AG04449 (cell line): ENCODE measurements around the gene ASCC3.

Experiments used
- CTCF ChIA-PET: fragments of 350-600 bp; formaldehyde crosslinking; extraction: SDS; loops from one replicate; lab custom pipeline; 2021; ENCODE audit warnings: antibody characterized with exemption; lab: Yijun Ruan, JAX
- POLR2A ChIA-PET: fragments of 400-600, 350-600 bp; formaldehyde crosslinking; extraction: SDS; loops from one replicate; lab custom pipeline; 2020; ENCODE audit warnings: antibody characterized with exemption, inconsistent platforms; lab: Yijun Ruan, JAX
- DNase-seq: peaks from one replicate; pipeline ENCODE4 v3.0.0-alpha.2; 2010; ENCODE audit warnings: low read depth, low spot score
- H3K4me3 ChIP-seq: 2 replicates; pipeline ENCODE4 v1.5.1; 2011; ENCODE audit warnings: low read depth, mild to moderate bottlenecking, control low read depth, low read length
- CTCF ChIP-seq: IDR thresholded peaks from one replicate; pipeline ENCODE4 v1.5.1; 2011; ENCODE audit warnings: mild to moderate bottlenecking, moderate library complexity, low read length, control low read depth, inconsistent platforms; ENCODE audit not compliant: insufficient read depth; ENCODE audit errors: missing control alignments

ASCC3 gene

DNA sequence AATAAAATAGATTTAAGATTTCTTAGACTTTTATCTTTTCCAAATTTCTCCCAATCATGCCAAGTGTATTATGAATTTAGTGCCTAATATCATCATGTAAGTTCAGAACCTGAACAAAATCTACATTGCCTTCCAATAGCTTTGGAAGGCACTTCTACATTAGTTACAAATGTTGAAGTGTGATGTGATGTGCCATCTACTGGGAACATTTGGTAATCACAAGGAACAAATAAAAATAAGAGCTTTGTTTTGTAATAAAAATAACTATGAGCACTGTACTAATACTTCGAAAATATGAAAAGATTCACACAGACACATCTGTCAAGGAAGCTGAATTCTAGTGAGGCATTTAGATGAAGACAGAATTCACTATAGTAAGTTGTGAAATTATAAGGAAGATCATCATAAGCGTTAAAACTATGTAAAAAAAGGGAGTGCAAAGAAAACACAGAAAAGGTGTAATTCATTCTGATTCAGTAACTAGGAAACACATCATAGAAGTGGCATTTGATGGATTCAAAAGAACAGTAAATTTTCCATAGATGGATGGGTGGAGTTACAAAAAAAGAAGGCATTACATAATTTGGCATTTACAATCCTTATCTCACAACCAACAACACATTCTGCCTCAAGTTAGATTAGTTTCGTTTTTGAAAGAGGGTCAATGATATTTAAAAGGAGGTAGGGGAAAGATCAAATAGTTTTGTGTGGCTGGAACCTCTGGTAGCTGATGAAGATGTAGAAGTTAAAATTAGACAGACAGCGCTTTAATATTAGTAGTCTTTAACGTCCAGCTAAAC, 161.0 kb downstream of the ASCC3 start:
- no peak overlapping the region for H3K4me3 ChIP-seq
- peak; percentile 26 for TF ChIP-seq CTCF
- DNase-seq: no peak
- POLR2A ChIA-PET: no interaction called here
- CTCF ChIA-PET: interaction anchor here (0.7 to 2.7 kb wide), 17 partner anchors 9 to 852 kb away, joined by 3 to 18 read pairs (median 4); no protein-coding TSS in a partner anchor

DNA sequence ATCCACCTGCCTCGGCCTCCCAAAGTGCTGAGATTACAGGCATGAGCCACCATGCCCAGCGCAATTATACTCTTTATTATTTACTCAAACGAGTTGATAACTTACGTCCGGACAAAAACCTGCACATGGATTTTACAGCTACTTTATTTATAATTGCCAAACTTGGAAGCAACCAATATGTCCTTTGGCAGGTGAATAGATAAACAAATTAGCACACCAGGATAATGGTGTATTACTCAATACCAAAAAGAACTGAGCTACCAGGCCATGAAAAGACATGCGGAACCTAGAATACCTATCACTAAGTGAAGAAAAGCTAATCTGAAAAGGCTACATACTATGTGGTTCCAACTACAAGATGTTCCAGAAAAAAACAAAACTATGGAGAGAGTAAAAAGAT, 168.1 kb downstream of the ASCC3 start:
- CTCF ChIA-PET: interaction anchor here (1.1 to 1.4 kb wide), 2 partner anchors 32 to 49 kb away, joined by 4 to 5 read pairs; no protein-coding TSS in a partner anchor
- H3K4me3 ChIP-seq: no peak overlapping the region
- no peak for DNase-seq
- POLR2A ChIA-PET: no interaction called here
- no peak for TF ChIP-seq CTCF

DNA sequence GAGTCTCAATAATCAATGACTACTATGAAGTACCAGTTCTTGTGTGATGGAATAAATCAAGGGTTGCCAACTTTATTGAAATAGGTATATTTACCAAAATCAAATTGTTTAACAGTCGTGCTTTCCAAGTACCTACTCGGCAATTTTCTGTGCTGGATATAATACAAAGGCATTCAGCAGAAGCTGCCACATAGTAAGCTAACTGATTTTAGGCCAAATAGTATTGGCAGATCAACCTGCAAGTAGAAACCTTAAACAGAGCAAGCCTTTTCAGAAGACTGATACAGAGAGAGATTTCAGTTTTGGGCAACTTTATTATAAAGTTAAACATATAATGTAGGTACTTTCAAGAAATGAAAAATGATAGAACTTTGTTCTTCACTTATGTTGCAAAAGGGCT, 174.6 kb downstream of the ASCC3 start:
- TF ChIP-seq CTCF: no peak
- ChIA-PET POLR2A (no interaction called here), CTCF (interaction anchor here (1.4 kb wide), 1 partner anchor 13 kb away, joined by 3 read pairs; no protein-coding TSS in a partner anchor)
- DNase-seq: no peak
- no peak overlapping the region for H3K4me3 ChIP-seq

- ChIA-PET POLR2A (no interaction called here), CTCF (interaction anchor here (1.1 kb wide), 1 partner anchor 15 kb away, joined by 4 read pairs; no protein-coding TSS in a partner anchor)
- no peak for TF ChIP-seq CTCF
- no peak for DNase-seq
- H3K4me3 ChIP-seq: no peak overlapping the region
Observed at GRCh38 chr6:100704961-100705360, 176.2 kb downstream of the ASCC3 start.

DNA sequence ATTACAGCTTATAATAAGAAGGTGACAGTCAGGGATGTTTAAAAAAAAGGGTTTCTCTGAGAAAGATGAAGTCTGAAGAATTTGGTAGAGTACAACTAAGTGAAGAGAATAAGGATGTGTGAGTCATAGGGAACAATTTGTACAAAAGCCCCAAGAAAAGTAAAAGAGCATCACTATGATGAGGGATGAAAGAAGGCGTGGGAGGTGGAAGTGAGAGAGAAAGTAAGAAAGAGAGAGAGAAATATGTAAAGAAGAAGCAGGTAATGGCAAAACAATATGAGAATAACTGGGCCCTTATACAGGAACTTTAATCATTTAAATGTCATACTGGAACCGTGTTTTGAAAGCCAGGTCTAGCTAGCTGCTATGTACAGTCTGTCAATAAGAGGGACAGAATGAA, 179.4 kb downstream of the ASCC3 start:
- no peak overlapping the region for H3K4me3 ChIP-seq
- ChIA-PET CTCF (interaction anchor here (1.3 kb wide), 1 partner anchor 18 kb away, joined by 4 read pairs; no protein-coding TSS in a partner anchor), POLR2A (no interaction called here)
- TF ChIP-seq CTCF: no peak
- no peak for DNase-seq

DNA sequence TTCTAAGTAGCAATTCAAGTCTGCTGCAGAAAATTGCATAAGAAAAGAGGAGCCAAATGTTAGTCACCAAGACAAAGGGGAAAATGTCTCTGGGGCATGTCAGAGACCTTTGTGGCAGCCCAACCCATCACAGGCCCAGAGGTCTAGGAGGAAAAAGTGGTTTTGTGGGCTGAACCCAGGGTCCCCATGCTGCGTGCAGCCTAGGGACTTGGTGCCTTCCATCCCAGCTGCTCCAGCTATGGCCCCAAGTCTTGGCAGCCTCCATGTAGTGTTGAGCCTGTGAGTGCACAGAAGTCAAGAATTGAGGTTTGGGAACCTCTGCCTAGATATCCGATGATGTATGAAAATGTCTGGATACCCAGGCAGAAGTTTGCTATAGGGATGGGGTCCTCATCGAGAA, 181.1 kb downstream of the ASCC3 start:
- ChIA-PET CTCF (no interaction called here), POLR2A (no interaction called here)
- no peak overlapping the region for H3K4me3 ChIP-seq
- TF ChIP-seq CTCF: no peak
- DNase-seq: no peak
